GM18858 (cell line): ENCODE results near the gene KLHL29.
"Not testable (repeated sequence)": the region's sequence is repeated elsewhere in the genome, so short reads cannot be mapped to it uniquely, and the experiment has no call there.

Experiments
- ATAC-seq: cut with Tn5 transposase; IDR thresholded peaks from one replicate; pipeline ENCODE4 v1.9.1; 2021; ENCODE audit not compliant: unreplicated experiment

Gene KLHL29

GRCh38 chr2:23734416-23734815 is 349.4 kb downstream of the KLHL29 start:
- ATAC-seq: no peak

GRCh38 chr2:23736783-23737182 is 351.8 kb downstream of the KLHL29 start:
- not testable (repeated sequence) for ATAC-seq

GRCh38 chr2:23745068-23745725 is 360.2 kb downstream of the KLHL29 start:
- ATAC-seq: no peak

GRCh38 chr2:23745726-23746105 is 360.7 kb downstream of the KLHL29 start:
- ATAC-seq: no peak

- ATAC-seq: no peak
Observed at GRCh38 chr2:23746141-23746863, 361.3 kb downstream of the KLHL29 start.

- no peak for ATAC-seq
Observed at GRCh38 chr2:23751747-23752265, 366.8 kb downstream of the KLHL29 start.

- ATAC-seq: no peak
Observed at GRCh38 chr2:23753291-23754010, 368.5 kb downstream of the KLHL29 start.

GRCh38 chr2:23754970-23755369 is 370.0 kb downstream of the KLHL29 start:
- no peak for ATAC-seq

GRCh38 chr2:23756593-23757292 is 371.8 kb downstream of the KLHL29 start:
- no peak for ATAC-seq

- ATAC-seq: no peak
Observed at GRCh38 chr2:23757686-23758433, 372.9 kb downstream of the KLHL29 start.
